GM21576 (cell line): ENCODE measurements around the gene AKIP1.
"Not testable (repeated sequence)": the region's sequence is repeated elsewhere in the genome, so short reads cannot be mapped to it uniquely, and the experiment has no call there.

Experiments used
- ATAC-seq: cut with Tn5 transposase; IDR thresholded peaks from one replicate; pipeline ENCODE4 v1.9.1; 2021; ENCODE audit warnings: mild to moderate bottlenecking, moderate library complexity; ENCODE audit not compliant: unreplicated experiment

The AKIP1 gene, protein sequence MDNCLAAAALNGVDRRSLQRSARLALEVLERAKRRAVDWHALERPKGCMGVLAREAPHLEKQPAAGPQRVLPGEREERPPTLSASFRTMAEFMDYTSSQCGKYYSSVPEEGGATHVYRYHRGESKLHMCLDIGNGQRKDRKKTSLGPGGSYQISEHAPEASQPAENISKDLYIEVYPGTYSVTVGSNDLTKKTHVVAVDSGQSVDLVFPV

DNA sequence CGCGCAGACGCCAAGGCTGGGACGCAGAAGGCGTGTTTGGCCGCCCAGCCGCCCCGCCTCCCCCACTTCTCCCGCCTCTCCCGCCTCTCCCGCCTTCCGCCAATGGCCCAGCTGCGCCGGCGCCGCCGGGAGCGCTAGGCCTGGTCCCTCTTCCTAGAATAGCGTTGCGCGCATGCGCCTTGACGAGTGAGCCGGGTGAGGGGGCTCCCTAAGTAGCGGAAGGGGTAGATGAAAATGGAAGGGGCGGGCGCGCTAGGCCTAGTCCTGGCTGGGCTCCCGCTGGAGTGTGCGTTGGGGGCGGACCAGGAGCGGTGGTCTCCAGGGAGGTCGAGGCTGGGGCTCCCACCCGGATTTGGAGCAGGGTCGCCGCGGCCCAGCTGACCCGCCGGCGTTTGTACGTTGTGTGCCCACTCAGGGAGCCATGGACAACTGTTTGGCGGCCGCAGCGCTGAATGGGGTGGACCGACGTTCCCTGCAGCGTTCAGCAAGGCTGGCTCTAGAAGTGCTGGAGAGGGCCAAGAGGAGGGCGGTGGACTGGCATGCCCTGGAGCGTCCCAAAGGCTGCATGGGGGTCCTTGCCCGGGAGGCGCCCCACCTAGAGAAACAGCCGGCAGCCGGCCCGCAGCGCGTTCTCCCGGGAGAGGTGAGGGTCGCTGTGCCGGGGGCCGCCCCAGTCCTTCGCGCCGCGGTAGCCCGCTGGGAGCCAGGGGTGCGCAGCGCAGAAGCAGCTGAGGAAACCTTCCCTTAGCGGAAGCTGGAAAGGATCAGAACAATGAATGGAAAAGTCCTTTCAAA, at the start of gene AKIP1:
TSS of gene AKIP1 (plus strand) at position 161 of the 795 bp plus-strand sequence. CDS start at position 422, 261 bp downstream.
- ATAC-seq: peak; percentile 58

DNA sequence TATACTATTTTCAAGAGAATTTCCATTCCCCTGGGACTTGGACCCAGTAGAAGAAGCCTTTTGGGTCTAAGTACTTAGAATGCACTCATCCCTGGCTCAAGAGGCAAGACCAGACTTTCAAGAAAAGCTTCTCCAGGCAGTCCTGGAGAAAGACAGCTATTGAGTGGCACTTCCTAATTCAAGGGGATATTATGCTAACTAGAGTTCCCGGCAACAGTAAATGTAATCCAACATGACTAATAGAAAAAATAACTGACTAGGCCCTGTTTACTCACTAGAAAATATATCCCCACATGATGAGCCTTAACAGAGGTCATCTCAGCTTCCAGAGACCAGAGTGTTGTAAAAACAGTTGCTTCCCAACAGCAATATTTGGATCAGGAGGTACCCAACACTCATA, 47.2 kb upstream of the AKIP1 start:
- no peak for ATAC-seq

DNA sequence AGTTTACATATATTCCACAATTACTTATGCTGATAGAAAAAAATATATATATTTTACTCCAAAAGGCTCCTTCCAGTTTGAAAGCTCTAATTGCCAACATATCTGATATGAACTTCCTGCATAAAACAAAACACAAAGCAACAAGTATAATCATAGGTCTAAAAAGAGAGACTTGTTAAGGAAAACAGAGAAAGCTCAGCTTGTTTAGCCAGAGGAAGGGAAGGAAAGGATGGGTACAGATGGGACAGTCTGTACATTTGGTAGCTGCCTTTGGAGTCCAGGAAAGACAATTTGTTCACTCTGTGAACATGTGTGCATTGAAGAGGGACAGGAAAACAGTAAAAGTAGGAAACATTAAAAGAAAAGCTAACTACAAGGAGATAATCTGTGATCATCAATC, 45.7 kb upstream of the AKIP1 start:
- ATAC-seq: no peak

DNA sequence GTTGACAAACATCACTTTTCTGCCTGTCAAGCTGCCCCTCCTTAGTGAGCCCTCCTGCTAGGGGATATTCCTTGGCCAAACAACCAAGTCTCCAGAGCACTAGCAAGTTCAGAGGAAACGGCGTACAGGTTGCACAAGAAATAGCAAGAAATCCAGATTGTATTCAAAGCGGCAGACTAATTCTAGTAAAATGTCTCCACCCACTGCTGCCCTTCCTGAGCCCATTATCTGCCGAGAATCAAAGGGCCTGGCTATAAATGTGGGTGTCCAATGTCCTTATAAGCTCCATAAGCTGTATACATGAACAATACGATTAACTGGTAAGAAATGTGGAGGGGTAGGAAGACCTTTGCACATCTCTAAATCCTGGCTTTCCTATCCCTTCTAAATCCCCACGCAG, 44.0 kb upstream of the AKIP1 start:
- no peak for ATAC-seq

DNA sequence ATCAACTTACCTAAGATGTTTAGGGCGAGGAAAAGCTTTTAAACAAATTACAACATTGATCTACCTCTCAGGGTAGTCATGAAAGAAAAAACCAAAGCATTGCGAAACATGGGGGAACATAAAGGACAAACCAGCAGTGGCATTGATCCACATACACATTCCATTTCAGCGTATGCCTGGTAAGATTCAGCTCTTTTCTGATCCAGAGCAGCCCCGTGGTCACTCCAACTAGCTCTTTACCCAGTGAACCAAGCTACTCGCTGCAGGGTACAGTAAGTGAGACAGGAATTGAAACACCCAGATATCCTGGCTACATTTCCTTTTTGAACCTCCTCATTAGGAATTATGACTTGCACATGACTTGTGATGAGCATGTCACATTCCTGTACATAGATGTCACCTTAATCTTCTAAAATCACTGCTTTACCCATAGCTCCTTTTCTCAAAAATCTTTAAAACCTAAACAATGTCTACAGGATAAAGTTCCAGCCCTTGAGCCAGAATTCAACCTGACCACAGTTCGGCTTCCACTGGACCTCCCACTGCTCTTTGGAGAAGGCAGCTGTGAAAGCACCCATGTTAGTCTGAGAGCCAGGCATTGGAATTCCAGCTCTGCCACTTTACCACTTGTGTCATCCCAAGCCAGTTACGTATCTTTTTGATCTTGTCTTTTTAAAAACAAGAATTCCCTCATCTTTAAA, 42.9 kb upstream of the AKIP1 start:
- ATAC-seq: no peak

DNA sequence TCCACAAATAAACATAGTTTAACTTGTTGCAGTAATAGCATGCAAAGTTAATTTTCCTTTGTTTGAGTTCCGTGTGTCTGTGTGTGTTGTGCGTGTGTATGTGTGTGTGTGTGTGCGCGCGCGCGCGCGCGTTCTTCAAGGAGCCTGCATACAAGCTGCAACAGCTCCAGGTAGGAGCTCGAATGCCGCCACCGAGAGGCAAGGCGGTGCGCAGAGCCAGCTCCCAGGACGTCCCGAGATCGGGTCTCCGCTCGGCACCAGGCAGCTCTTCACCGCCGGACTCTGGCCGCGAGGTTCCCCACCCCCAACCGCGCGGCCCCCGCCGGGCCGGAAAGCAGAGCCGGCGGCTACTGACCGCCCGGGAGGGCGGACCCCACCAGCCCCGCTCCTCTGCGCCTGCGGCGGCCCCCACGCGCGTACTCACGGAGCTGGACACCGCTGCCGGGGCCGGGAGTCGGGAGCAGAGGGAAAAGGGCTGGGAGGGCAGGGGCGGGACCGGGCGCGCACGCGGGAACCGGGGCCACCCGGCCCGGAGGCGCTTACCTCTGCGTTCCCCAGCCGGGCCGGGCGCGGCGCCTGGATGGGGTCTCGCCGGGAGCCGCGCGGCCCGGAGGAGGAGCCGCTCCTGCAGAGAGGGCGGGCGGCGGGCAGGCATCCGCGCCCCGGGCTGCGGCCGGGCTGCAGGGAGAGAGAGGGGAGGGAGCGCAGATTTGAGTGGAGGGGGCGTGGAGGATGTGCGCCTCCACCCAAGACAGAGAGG, 40.4 kb upstream of the AKIP1 start:
- ATAC-seq: no peak

DNA sequence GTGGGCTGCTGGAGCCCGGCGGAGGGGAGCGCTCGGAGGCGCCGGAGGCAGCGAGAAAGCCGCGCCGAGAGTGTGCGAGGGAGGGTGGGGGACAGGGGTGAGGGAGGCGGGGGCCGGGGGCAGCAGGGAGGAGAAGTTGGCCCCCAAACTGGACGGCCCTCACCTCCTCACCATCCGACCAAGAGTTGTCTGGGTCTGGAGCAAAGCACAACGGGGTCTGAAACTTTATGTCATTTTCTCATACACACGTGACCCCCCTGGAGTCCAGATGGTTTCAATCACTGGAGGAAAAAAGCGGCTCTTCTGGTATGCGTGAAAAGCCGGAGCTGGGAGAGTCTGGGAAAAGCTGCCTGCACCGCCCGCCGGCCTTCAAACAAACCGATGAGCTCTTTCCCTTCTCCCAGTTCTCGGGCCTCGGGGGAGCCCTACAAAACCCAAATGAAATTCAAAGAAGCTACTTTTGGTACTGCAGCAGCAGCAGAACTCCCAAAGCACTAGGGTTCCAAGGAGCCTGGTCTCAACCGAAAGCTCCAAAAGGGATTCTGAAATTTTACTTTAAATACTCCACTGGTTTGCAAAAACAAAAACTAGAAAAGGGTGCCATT, 39.7 kb upstream of the AKIP1 start:
- ATAC-seq: no peak

DNA sequence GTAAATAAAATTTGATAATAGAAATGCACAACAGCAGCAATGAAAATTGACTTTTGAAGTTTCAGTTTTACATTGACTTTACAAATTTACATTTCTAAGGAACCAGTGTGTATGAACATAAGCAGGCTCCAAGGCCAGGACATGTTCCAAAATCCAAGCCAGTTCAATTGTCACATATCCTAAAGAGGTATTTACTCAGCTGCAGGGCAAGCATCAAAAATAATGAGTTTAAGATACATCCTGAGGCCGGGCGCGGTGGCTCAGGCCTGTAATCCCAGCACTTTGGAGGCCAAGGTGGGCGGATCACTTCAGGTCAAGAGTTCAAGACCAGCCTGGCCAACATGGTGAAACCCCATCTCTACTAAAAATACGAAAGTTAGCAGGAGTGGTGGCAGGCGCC, 39.0 kb upstream of the AKIP1 start:
- ATAC-seq: no peak

DNA sequence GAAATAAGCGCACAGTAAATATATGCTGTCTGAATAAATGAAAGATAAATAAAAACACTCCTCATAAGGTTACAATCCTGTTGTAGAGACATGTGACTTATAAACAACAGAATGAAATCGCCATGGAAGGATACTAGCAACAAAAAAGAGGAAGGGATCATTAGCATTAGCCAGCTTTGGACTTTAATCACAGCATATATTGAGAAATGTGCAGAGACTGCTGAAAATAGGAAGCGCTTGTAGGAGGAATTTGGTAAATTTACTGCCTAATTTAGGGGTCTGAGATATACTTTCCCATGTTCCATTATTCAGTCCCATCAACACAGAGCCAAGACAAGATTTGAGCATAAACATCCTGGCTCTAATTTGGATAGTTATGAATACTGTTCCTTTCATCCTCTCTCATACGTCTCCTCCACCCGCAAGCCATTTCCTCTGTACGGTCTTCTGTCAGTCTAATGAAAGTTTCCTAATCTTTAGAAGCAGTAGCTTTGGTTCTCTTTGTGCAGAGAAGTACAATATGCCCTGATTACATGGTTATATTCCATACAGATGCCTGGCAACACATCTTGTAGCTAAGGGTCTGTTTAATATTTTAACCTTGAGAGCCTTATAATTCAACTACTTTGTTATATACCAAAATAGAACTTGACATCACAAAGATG, 37.1 kb upstream of the AKIP1 start:
- ATAC-seq: no peak

DNA sequence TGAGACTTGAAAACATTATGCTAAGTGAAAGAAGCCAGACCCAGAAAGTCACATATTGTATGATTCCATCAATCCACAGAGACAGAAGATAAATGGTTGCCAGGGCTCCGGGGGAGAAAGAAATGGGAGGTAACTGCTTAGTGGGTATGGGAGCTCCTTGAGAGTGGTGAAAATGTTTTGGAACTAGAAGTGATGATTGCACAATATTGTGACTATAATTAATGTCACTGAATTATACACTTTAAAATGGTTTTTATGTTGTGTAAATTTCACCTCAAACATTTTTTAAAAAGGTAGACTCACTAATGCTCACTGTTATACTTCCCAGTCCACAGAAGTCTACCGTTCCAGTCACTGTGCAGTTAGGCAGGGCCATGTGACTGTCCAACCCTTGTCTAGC, 32.2 kb upstream of the AKIP1 start:
- ATAC-seq: no peak

DNA sequence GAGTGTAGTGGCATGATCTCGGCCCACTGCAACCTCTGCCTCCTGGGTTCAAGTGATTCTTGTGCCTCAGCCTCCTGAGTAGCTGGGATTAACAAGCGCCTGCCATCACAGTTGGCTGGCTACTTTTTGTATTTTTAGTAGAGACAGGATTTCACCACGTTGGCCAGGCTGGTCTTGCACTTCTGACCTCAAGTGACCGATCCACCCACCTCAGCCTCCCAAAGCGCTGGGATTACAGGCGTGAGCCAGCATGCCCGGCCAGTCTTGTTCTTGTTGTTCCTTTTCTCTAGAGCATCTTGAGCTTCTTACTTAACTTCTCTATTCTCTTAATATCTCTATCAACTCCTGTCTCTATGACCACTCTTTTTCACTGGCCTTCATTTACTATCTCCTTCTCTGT, 29.4 kb upstream of the AKIP1 start:
- not testable (repeated sequence) for ATAC-seq

DNA sequence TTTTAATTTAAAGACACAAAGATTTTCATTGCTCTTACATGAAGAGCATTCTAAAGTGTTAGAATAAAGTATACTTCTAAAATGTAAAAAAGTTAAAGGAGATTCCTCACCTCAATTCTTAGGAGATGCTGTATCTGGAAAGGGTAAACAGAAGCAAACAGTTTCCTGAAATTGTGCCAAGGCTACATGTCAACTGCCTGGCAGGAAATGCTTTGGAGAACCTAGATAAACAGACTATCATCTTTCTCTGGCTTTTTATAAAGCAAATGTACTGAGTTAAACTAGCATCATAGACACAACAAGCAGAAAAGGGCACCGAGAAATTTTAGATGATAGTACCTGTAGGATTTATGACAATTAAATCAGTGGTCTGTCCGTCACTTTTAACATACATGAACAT, 24.7 kb upstream of the AKIP1 start:
- ATAC-seq: no peak

DNA sequence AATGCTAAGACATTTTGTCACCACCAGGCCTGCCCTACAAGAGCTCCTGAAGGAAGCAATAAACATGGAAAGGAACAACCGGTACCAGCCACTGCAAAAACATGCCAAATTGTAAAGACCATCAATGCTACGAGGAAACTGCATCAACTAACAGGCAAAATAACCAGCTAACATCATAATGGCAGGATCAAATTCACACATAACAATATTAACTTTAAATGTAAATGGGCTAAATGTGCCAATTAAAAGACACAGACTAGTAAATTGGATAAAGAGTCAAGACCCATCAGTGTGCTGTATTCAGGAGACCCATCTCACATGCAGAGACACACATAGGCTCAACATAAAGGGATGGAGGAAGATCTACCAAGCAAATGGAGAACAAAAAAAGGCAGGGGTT, 19.8 kb upstream of the AKIP1 start:
- ATAC-seq: not testable (repeated sequence)

DNA sequence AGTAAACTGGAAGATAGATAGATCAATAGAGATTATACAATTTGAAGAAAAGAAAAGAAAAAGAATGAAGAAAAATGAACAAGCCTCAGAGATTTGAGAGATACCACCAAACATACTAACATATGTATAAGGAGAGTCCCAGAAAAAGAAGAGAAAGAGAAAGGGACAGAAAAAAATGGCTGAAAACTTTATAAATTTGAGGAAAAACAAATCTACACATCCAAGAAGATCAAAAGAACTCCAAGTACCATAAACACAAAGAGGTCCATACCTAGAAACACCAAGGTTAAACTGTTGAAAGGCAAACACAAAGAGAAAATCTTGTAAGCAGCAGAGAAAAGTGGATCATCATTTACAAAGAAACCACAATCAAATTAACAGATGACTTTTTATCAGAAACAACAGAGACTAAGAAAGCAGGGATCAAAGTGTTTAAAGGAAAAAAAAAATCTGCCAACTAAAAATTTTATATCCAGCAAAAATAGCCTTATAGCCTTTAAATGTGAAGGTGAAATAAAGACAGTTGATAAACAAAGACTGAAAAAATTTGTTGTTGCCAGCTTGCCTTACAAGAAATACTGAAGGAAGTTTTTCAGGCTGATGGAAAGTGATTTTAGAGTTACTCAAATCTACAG, 11.8 kb upstream of the AKIP1 start:
- ATAC-seq: no peak

DNA sequence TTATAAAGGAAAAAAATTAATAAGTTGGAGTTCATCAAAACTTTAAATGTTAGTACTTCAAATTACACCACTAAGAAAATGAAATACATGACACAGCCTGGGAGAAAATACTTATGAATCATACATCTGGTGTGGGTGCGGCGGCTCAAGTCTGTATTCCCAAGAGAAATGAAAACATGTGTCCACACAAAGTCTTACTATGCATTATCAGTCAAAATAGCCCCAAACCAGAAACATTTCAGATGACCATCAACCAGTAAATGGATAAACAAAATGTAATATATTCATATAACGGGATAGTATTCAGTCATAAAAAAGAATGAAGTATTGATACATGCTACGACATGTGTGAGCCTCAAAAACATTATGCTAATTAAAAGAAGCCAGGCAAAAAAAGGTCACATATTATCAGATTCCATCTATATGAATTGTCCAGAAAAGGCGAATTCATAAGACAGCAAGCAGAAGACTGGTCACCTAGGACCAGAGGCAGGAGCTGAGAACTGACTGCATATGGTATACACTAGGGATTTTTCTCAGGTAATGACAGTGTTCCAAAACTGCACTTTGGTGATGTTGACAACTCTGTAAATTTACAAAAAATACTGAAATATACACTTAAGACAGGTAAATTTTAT, 5.3 kb upstream of the AKIP1 start:
- ATAC-seq: no peak

DNA sequence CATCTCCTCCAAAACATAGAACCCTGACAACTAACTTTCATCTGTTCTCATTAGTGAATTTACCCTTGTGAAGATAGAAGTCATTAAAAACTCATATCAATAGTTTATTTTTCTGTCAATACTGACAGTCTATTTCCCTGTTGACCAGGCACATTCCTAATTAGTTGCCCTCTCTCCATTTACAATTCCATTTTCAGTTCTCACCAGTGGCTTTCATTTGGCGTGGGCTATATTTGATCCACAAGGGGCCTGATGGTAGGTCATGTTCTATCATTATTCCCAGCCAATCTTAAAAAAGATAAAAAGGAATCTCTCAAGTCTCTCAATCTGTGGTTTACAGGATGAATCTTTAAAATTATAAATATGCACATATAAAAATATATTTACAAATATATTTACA, 3.9 kb upstream of the AKIP1 start:
- ATAC-seq: no peak

DNA sequence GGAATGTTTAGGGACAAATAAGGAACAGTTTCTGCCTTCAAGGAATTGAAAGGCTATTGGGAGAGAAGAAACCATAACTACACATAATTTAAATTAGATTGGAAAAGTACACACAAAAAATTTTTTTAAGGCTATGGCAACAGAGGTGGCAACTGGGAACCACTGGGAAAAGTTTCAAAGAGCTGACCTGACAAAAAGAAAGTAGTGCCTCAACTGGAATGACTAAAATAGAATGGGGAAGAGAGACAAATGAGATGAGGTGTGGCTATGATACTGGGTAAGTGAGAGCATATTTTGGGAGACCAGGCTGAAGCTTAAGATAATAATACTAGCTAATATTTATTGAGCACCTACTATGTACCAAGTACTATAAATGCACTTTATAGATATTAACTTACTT, 2.9 kb upstream of the AKIP1 start:
- no peak for ATAC-seq

DNA sequence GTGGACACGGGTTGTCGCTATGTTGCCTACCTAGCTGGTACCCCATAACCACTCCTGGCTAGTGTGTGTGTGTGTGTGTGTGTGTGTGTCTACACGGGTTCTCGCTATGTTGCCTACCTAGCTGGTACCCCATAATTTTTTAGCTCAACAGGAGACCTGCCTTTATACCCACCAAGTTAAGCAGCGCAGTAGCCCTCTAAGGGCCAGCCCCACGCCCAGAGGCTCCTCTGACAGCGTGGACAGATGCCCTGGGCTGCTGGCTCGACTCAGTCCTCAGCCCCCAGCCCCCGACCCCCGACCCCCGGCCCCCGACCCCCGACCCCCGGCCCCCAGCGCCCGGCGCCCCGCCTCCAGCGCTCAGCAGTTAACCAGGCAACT, 351 bp upstream of the AKIP1 start:
- ATAC-seq: peak; percentile 25

DNA sequence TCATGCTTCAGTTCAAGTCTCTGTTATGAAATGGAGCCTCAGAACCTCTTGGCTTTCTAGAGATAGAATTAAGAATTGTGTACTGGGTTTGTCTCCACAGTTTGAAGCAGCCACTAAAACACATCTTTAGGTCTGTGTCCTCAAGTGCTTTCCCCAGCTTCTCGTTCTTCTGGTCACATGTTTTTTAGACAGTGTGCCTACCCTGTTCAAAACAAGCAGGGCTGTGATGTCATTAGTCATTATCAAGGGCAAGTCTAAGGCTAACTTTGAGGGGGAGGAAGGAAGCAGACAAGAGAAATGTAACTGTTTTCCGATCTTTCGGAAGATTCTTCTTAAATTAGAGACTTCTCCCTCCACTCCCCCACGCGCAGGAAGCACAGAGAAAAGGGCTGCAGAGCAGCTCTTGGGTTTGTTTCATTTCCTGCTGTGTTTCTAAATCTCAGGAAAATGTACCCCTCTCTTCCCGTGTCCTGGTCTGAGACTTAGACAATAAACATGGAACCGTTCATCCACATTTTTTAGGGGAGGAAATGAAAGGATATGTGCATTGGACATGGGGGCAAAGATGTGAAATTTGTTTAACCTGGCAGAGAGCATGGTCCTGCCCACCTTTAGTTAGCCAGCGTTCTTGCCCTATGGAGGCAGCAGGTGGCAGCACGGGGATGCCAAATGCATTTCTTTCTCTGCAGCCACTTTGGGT, 3.1 kb downstream of the AKIP1 start:
- no peak for ATAC-seq
